DMS 273 treated with DMSO at 0.1 percent for 48 hours (cell line): ENCODE results near the gene DNAJC7.

Source experiments
- DNase-seq: peaks from one replicate; lab custom pipeline; 2025; lab: John Stamatoyannopoulos, UW

The DNAJC7 gene

GRCh38 chr17:42016941-42017865 lies at the start of gene DNAJC7:
Gene DNAJC7 (minus strand): TSS chr17:42017439. CDS start chr17:42017416, 23 bp downstream.
- DNase-seq: peak; percentile 76

- DNase-seq: no peak
Observed at GRCh38 chr17:42065201-42065600, 48.0 kb upstream of the DNAJC7 start.

GRCh38 chr17:42062681-42063080 lies 45.4 kb upstream of the DNAJC7 start:
- no peak for DNase-seq

- no peak for DNase-seq
Observed at GRCh38 chr17:42061646-42062487, 44.6 kb upstream of the DNAJC7 start.

GRCh38 chr17:42060231-42060630 lies 43.0 kb upstream of the DNAJC7 start:
- DNase-seq: no peak

GRCh38 chr17:42059815-42060214 lies 42.6 kb upstream of the DNAJC7 start:
- no peak for DNase-seq

- no peak for DNase-seq
Observed at GRCh38 chr17:42058063-42058462, 40.8 kb upstream of the DNAJC7 start.

- DNase-seq: no peak
Observed at GRCh38 chr17:42056635-42057034, 39.4 kb upstream of the DNAJC7 start.

- DNase-seq: no peak
Observed at GRCh38 chr17:42055496-42055895, 38.3 kb upstream of the DNAJC7 start.

- DNase-seq: no peak
Observed at GRCh38 chr17:42055027-42055426, 37.8 kb upstream of the DNAJC7 start.

GRCh38 chr17:42053731-42054500 lies 36.7 kb upstream of the DNAJC7 start:
- no peak for DNase-seq

- DNase-seq: no peak
Observed at GRCh38 chr17:42052346-42052877, 35.2 kb upstream of the DNAJC7 start.

GRCh38 chr17:42051645-42052044 lies 34.4 kb upstream of the DNAJC7 start:
- no peak for DNase-seq

GRCh38 chr17:42051013-42051400 lies 33.8 kb upstream of the DNAJC7 start:
- DNase-seq: no peak

GRCh38 chr17:42050393-42051012 lies 33.3 kb upstream of the DNAJC7 start, which contains the start of gene C17orf113:
Gene C17orf113 (minus strand): TSS chr17:42050601. CDS start chr17:42043376, 7,225 bp downstream.
- no peak for DNase-seq

- no peak for DNase-seq
Observed at GRCh38 chr17:42049834-42050392, 32.7 kb upstream of the DNAJC7 start.

- no peak for DNase-seq
Observed at GRCh38 chr17:42047343-42047742, 30.1 kb upstream of the DNAJC7 start.

GRCh38 chr17:42045719-42046118 lies 28.5 kb upstream of the DNAJC7 start:
- DNase-seq: no peak

GRCh38 chr17:42042598-42043319 lies 25.5 kb upstream of the DNAJC7 start:
- no peak for DNase-seq

GRCh38 chr17:42041619-42042018 lies 24.4 kb upstream of the DNAJC7 start:
- no peak for DNase-seq
